Keratinocyte (primary cell): Measurements from ENCODE around the gene BRF1. TPM values are rescaled to one million over a fixed set of nuclear protein-coding genes. Genes with fewer than 3 reads are reported as not detected.

ENCODE experiments used
- DNase-seq: peaks from one replicate; pipeline ENCODE4 v3.0.0-alpha.2; 2011; ENCODE audit warnings: low read depth, missing footprints, low spot score
- FAIRE-seq: peaks from 2 replicates; lab custom pipeline; 2011; peaks lifted over from hg19 to GRCh38; lab: Jason Lieb, UNC
- H2AFZ ChIP-seq: 2 replicates; pipeline ENCODE4 v1.6.0; 2012; ENCODE audit warnings: low read length, control low read depth, inconsistent platforms; ENCODE audit not compliant: control insufficient read depth
- H3K27ac ChIP-seq: 2 replicates; pipeline ENCODE4 v1.5.1; 2011; ENCODE audit warnings: low read length; ENCODE audit not compliant: control insufficient read depth, insufficient read depth
- H3K27me3 ChIP-seq: 3 replicates; pipeline ENCODE4 v1.6.0; 2011; ENCODE audit warnings: low read length; ENCODE audit not compliant: control insufficient read depth, insufficient read depth; ENCODE audit errors: extremely low read depth
- H3K36me3 ChIP-seq, 2 experiments: 2 replicates in 1 of 2; 3 replicates in 1 of 2; pipeline ENCODE4 v1.5.1; 2011; ENCODE audit warnings: low read length in 2 of 2, mild to moderate bottlenecking in 1 of 2; ENCODE audit not compliant: control insufficient read depth in 2 of 2, insufficient read depth in 2 of 2; ENCODE audit errors: extremely low read depth in 1 of 2
- H3K4me1 ChIP-seq: 3 replicates; pipeline ENCODE4 v1.5.1; 2011; ENCODE audit warnings: low read length; ENCODE audit not compliant: control insufficient read depth, insufficient read depth; ENCODE audit errors: extremely low read depth
- H3K4me2 ChIP-seq: 3 replicates; pipeline ENCODE4 v1.6.0; 2011; ENCODE audit warnings: low read depth, low read length; ENCODE audit not compliant: control insufficient read depth, insufficient read depth; ENCODE audit errors: extremely low read depth
- H3K4me3 ChIP-seq, 3 experiments: fragments of 200-600 bp in 1 of 3; sonication (generic) in 1 of 3; 2 replicates in 2 of 3; 3 replicates in 1 of 3; pipeline ENCODE4 v1.5.1; 2011 to 2016; ENCODE audit warnings: low read length in 3 of 3, mild to moderate bottlenecking in 3 of 3, control low read depth in 2 of 3, inconsistent platforms in 1 of 3, low read depth in 1 of 3, mixed read lengths in 1 of 3, mixed run types in 1 of 3, moderate library complexity in 1 of 3; ENCODE audit not compliant: control insufficient read depth in 2 of 3, insufficient read depth in 2 of 3; ENCODE audit errors: extremely low read depth in 1 of 3
- H3K79me2 ChIP-seq: 2 replicates; pipeline ENCODE4 v1.6.0; 2012; ENCODE audit warnings: low read length; ENCODE audit not compliant: control insufficient read depth, insufficient read depth
- H3K9ac ChIP-seq: 3 replicates; pipeline ENCODE4 v1.6.0; 2011; ENCODE audit warnings: low read length; ENCODE audit not compliant: control insufficient read depth, insufficient read depth; ENCODE audit errors: extremely low read depth
- H3K9me1 ChIP-seq: 3 replicates; pipeline ENCODE4 v1.6.0; 2011; ENCODE audit warnings: low read length; ENCODE audit not compliant: control insufficient read depth, insufficient read depth; ENCODE audit errors: extremely low read depth
- H3K9me3 ChIP-seq: 2 replicates; pipeline ENCODE4 v1.5.1; 2012; ENCODE audit warnings: low read depth, low read length; ENCODE audit not compliant: control insufficient read depth
- H4K20me1 ChIP-seq: 3 replicates; pipeline ENCODE4 v1.6.0; 2011; ENCODE audit warnings: low read length; ENCODE audit not compliant: control insufficient read depth, insufficient read depth; ENCODE audit errors: extremely low read depth
- CTCF ChIP-seq, 3 experiments: IDR thresholded peaks in 1 of 3; conservative IDR thresholded peaks in 1 of 3; optimal IDR thresholded peaks in 1 of 3; 2 replicates in 2 of 3; 3 replicates in 1 of 3; pipeline versions ENCODE3 to v1.5.1; 2011; ENCODE audit warnings: low read length in 3 of 3, mild to moderate bottlenecking in 3 of 3, moderate library complexity in 2 of 3, control low read depth in 1 of 3, inconsistent platforms in 1 of 3; ENCODE audit not compliant: insufficient read depth in 2 of 3; ENCODE audit errors: extremely low read depth in 1 of 3
- EZH2 ChIP-seq: IDR thresholded peaks from one replicate; pipeline ENCODE4 v1.6.1; 2012; ENCODE audit warnings: inconsistent platforms, mild to moderate bottlenecking, low read length, moderate library complexity
- dilution Hi-C: fragments of 300-500 bp; cut with MboI; formaldehyde crosslinking; loops from one replicate; pipeline ENCODE4 v1.7.0; 2020; ENCODE audit warnings: low sequenced_read_pairs; ENCODE audit not compliant: extremely low pct_ligation_motif_present
- polyA plus RNA-seq, 5 experiments: library from polyadenylated mRNA; depleted of rRNA in 3 of 5; stranded (reverse) in 3 of 5; stranded (forward) in 1 of 5; unstranded in 1 of 5; fragments of >200 nt; gene quantifications; 1 replicate in 1 of 5; 2 replicates in 3 of 5; 3 replicates in 1 of 5; pipeline versions ENCODE4 v1.2.1 to v1.2.3, GENCODE V29; 2011 to 2012; ENCODE audit warnings: missing spikeins in 2 of 5, low read depth in 1 of 5, low replicate concordance in 1 of 5

Gene BRF1
- polyA plus RNA-seq, 1 donor (not counting 4 experiments of a cell fraction or from before 2014, with no cell fraction given), result 6.5 TPM

GRCh38 chr14:105185001-105185400, 115.8 kb downstream of the BRF1 start:
- H3K4me3 ChIP-seq, result no peak overlapping the region
- TF ChIP-seq CTCF (optimal IDR thresholded peaks at IDR 0.05 in 1 of 3, IDR thresholded peaks at IDR 0.05 in 1 of 3, conservative IDR thresholded peaks at IDR 0.05 in 1 of 3; ENCODE audit: extremely low read depth in 1 of 3, insufficient read depth in 2 of 3, low read length in 3 of 3) (no peak), EZH2 (no peak)
- no peaks in the 10 kb centered on the region for H4K20me1 ChIP-seq
- H3K79me2 ChIP-seq, result no peaks in the 10 kb centered on the region
- dilution Hi-C loops, result no loop called here
- H3K9me3 ChIP-seq, result peaks cover 3% of the 10 kb centered on the region
- no peak overlapping the region for H3K4me2 ChIP-seq
- FAIRE-seq (no peak), DNase-seq (no peak)
- peaks cover 18% of the 10 kb centered on the region for H3K4me1 ChIP-seq
- H3K9me1 ChIP-seq, result no peaks in the 10 kb centered on the region
- no peak overlapping the region for H3K9ac ChIP-seq
- H3K36me3 ChIP-seq, result no peaks in the 10 kb centered on the region
- no peak overlapping the region for H3K27ac ChIP-seq
- no peak overlapping the region for H2AFZ ChIP-seq
- H3K27me3 ChIP-seq, result no peaks in the 10 kb centered on the region

GRCh38 chr14:105184461-105184860, 116.3 kb downstream of the BRF1 start:
- dilution Hi-C loops, result no loop called here
- no peak for TF ChIP-seq CTCF (optimal IDR thresholded peaks at IDR 0.05 in 1 of 3, IDR thresholded peaks at IDR 0.05 in 1 of 3, conservative IDR thresholded peaks at IDR 0.05 in 1 of 3; ENCODE audit: extremely low read depth in 1 of 3, insufficient read depth in 2 of 3, low read length in 3 of 3)
- no peak for TF ChIP-seq EZH2
- Histone ChIP-seq H3K9me1 (no peaks in the 10 kb centered on the region), H3K27ac (no peak overlapping the region), H3K9ac (no peak overlapping the region), H3K36me3 (no peaks in the 10 kb centered on the region), H3K27me3 (no peaks in the 10 kb centered on the region), H2AFZ (no peak overlapping the region), H3K4me3 (no peak overlapping the region), H3K4me1 (peaks cover 18% of the 10 kb centered on the region), H3K9me3 (peaks cover 3% of the 10 kb centered on the region), H4K20me1 (no peaks in the 10 kb centered on the region), H3K79me2 (no peaks in the 10 kb centered on the region), H3K4me2 (no peak overlapping the region)
- DNase-seq (no peak), FAIRE-seq (no peak)
